GM12865 (cell line): ENCODE results near the gene DAPK2.
A peak's percentile ranks its signal among the peaks of the same experiment; 100 is the strongest.

Experiments
- DNase-seq: peaks from one replicate; pipeline ENCODE4 v3.0.0; 2010; ENCODE audit warnings: low read depth
- H3K4me3 ChIP-seq: 2 replicates; pipeline ENCODE4 v1.5.1; 2011; ENCODE audit warnings: mild to moderate bottlenecking, low read depth, low read length, control low read depth
- TF ChIP-seq, protein P1 (sequence below): IDR thresholded peaks from 2 replicates; pipeline ENCODE4 v1.5.1; 2011; ENCODE audit warnings: low read length, control low read depth, low read depth, inconsistent platforms; ENCODE audit not compliant: insufficient read depth; ENCODE audit errors: missing control alignments

The DAPK2 gene

DNA sequence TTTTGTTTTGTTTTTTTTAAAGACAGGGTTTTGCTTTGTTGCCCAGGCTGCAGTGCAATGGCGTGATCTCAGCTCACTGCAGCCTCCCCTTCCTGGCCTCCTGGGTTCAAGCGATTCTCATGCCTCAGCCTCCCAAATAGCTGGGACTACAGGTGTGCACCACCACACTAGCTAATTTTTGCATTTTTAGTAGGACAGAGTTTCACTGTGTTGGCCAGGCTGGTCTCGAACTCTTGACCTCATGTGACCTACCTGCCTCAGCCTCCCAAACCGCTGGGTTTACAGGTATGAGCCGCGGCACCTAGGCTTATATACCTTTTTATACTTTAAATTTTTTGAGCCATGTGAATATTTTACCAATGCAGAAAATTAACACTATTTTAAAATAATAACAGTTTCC, 155.7 kb downstream of the DAPK2 start:
- no peak overlapping the region for H3K4me3 ChIP-seq
- TF ChIP-seq, protein P1, sequence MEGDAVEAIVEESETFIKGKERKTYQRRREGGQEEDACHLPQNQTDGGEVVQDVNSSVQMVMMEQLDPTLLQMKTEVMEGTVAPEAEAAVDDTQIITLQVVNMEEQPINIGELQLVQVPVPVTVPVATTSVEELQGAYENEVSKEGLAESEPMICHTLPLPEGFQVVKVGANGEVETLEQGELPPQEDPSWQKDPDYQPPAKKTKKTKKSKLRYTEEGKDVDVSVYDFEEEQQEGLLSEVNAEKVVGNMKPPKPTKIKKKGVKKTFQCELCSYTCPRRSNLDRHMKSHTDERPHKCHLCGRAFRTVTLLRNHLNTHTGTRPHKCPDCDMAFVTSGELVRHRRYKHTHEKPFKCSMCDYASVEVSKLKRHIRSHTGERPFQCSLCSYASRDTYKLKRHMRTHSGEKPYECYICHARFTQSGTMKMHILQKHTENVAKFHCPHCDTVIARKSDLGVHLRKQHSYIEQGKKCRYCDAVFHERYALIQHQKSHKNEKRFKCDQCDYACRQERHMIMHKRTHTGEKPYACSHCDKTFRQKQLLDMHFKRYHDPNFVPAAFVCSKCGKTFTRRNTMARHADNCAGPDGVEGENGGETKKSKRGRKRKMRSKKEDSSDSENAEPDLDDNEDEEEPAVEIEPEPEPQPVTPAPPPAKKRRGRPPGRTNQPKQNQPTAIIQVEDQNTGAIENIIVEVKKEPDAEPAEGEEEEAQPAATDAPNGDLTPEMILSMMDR: no peak
- no peak for DNase-seq

DNA sequence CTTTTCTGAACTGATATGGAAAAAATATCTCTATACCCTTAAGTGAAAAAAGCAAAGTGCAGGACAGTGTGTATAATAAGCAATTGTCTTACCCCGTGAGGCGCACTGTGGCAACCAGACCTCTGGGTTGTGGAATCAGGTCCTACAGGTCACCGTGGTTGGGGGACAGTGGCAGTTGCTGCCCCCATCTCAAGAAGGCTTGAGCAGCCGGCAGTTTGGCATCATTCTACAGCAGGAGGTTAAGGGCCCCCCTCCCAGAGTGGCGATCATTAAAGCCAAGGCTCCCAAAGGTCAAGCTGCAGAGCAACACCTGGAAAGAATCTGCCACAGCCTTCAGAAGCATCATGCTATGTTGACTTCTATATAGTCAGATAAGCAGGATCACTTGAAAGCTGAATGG, 156.5 kb downstream of the DAPK2 start:
- DNase-seq: no peak
- TF ChIP-seq, protein P1: no peak
- no peak overlapping the region for H3K4me3 ChIP-seq

DNA sequence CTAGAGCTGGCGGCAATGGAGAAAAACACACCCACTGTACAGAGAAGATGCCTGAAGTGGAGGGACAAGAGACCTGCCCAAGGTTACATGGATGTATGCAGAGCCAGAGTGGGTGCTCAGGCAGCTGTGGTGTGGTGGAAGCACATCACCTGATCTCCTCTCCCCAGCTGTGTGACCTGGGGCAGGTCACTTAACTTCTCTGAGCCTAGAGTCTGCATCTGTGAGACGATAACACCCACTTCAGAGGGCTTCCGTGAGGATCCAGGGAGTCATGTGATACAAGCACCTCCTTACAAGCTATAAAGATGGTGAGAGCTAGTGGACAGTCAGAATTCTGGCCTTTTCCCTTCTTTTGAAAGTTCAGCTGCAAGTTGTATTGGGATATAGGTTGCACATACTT, 157.5 kb downstream of the DAPK2 start:
- TF ChIP-seq, protein P1: no peak
- H3K4me3 ChIP-seq: no peak overlapping the region
- no peak for DNase-seq

DNA sequence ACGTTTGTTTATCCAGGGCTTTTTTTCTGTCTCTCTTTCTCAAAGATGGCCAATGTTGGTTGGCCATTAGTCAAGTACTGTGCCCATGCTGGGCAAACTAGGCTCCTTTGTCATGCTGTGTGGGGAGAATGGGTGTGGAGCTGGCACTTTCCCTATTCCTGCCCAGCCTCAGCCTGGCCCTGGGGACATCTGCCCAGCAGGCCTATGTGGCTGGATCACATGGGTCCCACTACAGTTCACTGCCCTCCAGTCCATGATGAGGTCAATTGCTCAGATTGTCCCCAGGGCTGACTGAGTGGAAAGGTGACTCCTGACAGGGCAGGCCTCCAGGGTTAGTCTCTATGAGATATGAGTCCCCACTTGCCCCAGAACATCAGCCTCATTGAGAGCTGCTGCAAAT, 158.1 kb downstream of the DAPK2 start:
- TF ChIP-seq, protein P1: no peak
- H3K4me3 ChIP-seq: no peak overlapping the region
- DNase-seq: no peak

DNA sequence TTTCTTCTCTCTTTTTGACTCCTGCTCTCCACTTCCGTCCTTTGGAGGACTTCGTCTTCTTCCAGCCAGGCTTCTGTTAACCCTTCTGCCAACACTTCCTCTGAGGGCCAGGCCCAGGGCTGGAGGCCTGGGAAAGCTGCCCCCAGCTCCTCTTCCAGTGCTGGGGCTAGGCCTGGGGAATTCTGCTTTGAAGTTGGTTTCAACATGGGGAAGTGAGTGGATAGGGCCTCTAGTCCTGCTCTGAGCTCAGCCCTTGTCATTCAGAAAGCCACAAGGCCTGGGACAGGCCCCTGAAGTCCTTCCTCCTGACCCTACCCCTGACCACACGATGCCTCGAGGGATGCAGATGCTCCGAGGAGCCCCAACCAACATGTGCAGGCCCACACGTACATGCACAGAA, 158.7 kb downstream of the DAPK2 start:
- DNase-seq: no peak
- TF ChIP-seq, protein P1: no peak

DNA sequence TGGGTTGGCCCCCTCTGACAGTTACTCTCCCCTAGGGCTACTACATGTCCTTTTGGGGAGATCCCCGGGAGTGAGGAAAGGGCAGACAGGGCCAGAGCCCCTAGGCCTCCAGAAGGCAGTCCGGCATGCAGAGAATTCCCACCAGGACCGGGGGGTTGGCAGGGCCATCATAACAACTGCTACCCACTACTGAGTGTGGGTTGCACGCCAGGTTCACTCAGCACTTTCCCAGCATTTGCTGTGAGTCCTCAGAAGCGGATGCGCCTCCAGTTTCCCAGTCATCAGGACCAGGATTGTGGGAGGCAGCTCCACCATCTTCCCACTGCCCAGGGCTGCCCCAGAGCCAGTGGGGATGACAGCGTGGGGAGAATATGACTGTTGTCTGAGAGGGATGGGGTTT, 161.3 kb downstream of the DAPK2 start:
- H3K4me3 ChIP-seq: no peak overlapping the region
- TF ChIP-seq, protein P1: no peak
- no peak for DNase-seq

More for the DNA sequence above, 158.7 kb downstream of the DAPK2 start:
- no peak overlapping the region for H3K4me3 ChIP-seq

DNA sequence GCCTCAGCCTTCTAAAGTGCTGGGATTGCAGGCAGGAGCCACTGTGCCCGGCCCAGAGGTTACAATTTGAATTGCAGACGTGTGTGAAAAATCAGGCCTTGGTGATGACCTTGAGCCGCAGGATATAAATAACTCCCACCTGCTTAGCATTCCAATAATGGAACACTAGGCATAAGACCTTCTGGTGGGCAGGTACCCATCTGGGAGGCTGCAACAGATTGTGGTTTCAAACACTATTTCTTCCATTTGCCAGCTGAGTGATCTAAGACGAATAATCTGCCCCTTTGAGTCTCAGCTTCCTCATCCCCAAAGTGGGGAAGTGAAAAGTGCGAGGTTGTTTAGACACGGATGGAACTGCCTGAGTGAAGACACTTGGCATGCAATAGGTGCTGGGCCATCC, 164.9 kb downstream of the DAPK2 start:
- DNase-seq: peak; percentile 80

More for the DNA sequence above, 164.9 kb downstream of the DAPK2 start:
- peak overlapping the region; percentile 32 for H3K4me3 ChIP-seq
- TF ChIP-seq, protein P1: no peak
